ENCODE results near the gene EPSTI1.

- TF ChIP-seq ZNF70 (CRISPR knock-in tag; IDR thresholded peaks at IDR 0.05) = no peak
- no peak for TF ChIP-seq ZFP30 (CRISPR knock-in tag; IDR thresholded peaks at IDR 0.05)
- TF ChIP-seq ARNTL (CRISPR knock-in tag; IDR thresholded peaks at IDR 0.05; ENCODE audit: borderline replicate concordance, low read depth) = no peak
- TF ChIP-seq PPARA (CRISPR knock-in tag; IDR thresholded peaks at IDR 0.05; ENCODE audit: borderline replicate concordance) = no peak
- no peak for TF ChIP-seq PATZ1 (CRISPR knock-in tag; IDR thresholded peaks at IDR 0.05; ENCODE audit: borderline replicate concordance)
- TF ChIP-seq ISL1 (CRISPR knock-in tag; IDR thresholded peaks at IDR 0.05) = no peak
- no peak for TF ChIP-seq CSDC2 (CRISPR knock-in tag; IDR thresholded peaks at IDR 0.05)
- TF ChIP-seq OSR1 (CRISPR knock-in tag; IDR thresholded peaks at IDR 0.05) = no peak
- no peak for TF ChIP-seq CSRNP3 (CRISPR knock-in tag; IDR thresholded peaks at IDR 0.05)
- no peak for TF ChIP-seq GLIS3 (CRISPR knock-in tag; IDR thresholded peaks at IDR 0.05)
- TF ChIP-seq TOX (CRISPR knock-in tag; IDR thresholded peaks at IDR 0.05; ENCODE audit: borderline replicate concordance) = no peak
- no peak for TF ChIP-seq POU6F1 (CRISPR knock-in tag; IDR thresholded peaks at IDR 0.05; ENCODE audit: borderline replicate concordance, low read depth)
- no peak for TF ChIP-seq ZNF565 (CRISPR knock-in tag; conservative IDR thresholded peaks at IDR 0.05; ENCODE audit: low read depth)
Observed at GRCh38 chr13:43002021-43002420, 10.0 kb upstream of the EPSTI1 start.

Data from SK-N-SH treated with all-trans-retinoic acid at 6 μM for 48 hours (cell line).